Activated CD8-positive, alpha-beta memory T cell treated with anti-CD3 and anti-CD28 coated beads for 1 hour (primary cell): ENCODE data around the gene MEX3B.
A peak's percentile ranks its signal among the peaks of the same experiment; 100 is the strongest.
"Not testable (repeated sequence)": the region's sequence is repeated elsewhere in the genome, so short reads cannot be mapped to it uniquely, and the experiment has no call there.

Experiments used
- DNase-seq, 2 donors: peaks; one replicate each; pipeline ENCODE4 v3.0.0-alpha.2; 2020; ENCODE audit warnings: low read depth in 1 of 2; ENCODE audit errors: extremely low read depth in 1 of 2

Gene MEX3B

GRCh38 chr15:82051664-82052063 is 5.8 kb upstream of the MEX3B start:
- DNase-seq = no peak

GRCh38 chr15:82048811-82049210 is 3.0 kb upstream of the MEX3B start:
- DNase-seq = no peak

- no peak for DNase-seq
Measured at GRCh38 chr15:82047453-82048400, 1.9 kb upstream of the MEX3B start.

- peak; percentile 46 to 74 for DNase-seq
Measured at GRCh38 chr15:82046666-82047452, 1.0 kb upstream of the MEX3B start.

- DNase-seq = no peak
Measured at GRCh38 chr15:82045179-82045891, 483 bp downstream of the MEX3B start.

GRCh38 chr15:82044373-82045178 is 1.2 kb downstream of the MEX3B start:
- DNase-seq = peak in 1 of 2 donors; percentile 3

- no peak for DNase-seq
Measured at GRCh38 chr15:82043796-82044372, 1.9 kb downstream of the MEX3B start.

- no peak for DNase-seq
Measured at GRCh38 chr15:82043130-82043673, 2.6 kb downstream of the MEX3B start.

- no peak for DNase-seq
Measured at GRCh38 chr15:82040862-82041261, 5.0 kb downstream of the MEX3B start.

- DNase-seq = no peak
Measured at GRCh38 chr15:82040390-82040789, 5.4 kb downstream of the MEX3B start.

GRCh38 chr15:82039871-82040270 is 5.9 kb downstream of the MEX3B start:
- no peak for DNase-seq

- DNase-seq = no peak
Measured at GRCh38 chr15:82036461-82036860, 9.4 kb downstream of the MEX3B start.

GRCh38 chr15:82031871-82032270 is 13.9 kb downstream of the MEX3B start:
- no peak for DNase-seq

GRCh38 chr15:82030176-82030575 is 15.6 kb downstream of the MEX3B start:
- no peak for DNase-seq

- DNase-seq = not testable (repeated sequence)
Measured at GRCh38 chr15:82028163-82028562, 17.7 kb downstream of the MEX3B start.

- no peak for DNase-seq
Measured at GRCh38 chr15:82021992-82022391, 23.8 kb downstream of the MEX3B start.

- DNase-seq = no peak
Measured at GRCh38 chr15:82020625-82021394, 25.0 kb downstream of the MEX3B start.

GRCh38 chr15:82018201-82018600 is 27.6 kb downstream of the MEX3B start:
- no peak for DNase-seq

GRCh38 chr15:82017656-82018055 is 28.2 kb downstream of the MEX3B start:
- no peak for DNase-seq
